HG03558 (cell line): ENCODE measurements around the gene TNFSF9.

Experiments used
- ATAC-seq: cut with Tn5 transposase; IDR thresholded peaks from one replicate; pipeline ENCODE4 v1.9.1; 2021; ENCODE audit warnings: moderate number of reproducible peaks; ENCODE audit not compliant: unreplicated experiment; ENCODE audit errors: extremely low read depth

The TNFSF9 gene, protein sequence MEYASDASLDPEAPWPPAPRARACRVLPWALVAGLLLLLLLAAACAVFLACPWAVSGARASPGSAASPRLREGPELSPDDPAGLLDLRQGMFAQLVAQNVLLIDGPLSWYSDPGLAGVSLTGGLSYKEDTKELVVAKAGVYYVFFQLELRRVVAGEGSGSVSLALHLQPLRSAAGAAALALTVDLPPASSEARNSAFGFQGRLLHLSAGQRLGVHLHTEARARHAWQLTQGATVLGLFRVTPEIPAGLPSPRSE

GRCh38 chr19:6530386-6531162 lies at the start of gene TNFSF9:
Gene TNFSF9 (plus strand): TSS chr19:6531026. CDS start chr19:6531037, 11 bp downstream.
- ATAC-seq: no peak

- ATAC-seq: no peak
Observed at GRCh38 chr19:6481541-6482342, 49.1 kb upstream of the TNFSF9 start, which contains the start of gene DENND1C. Gene DENND1C (minus strand): TSS chr19:6481787. CDS start chr19:6481695, 92 bp downstream.

DNA sequence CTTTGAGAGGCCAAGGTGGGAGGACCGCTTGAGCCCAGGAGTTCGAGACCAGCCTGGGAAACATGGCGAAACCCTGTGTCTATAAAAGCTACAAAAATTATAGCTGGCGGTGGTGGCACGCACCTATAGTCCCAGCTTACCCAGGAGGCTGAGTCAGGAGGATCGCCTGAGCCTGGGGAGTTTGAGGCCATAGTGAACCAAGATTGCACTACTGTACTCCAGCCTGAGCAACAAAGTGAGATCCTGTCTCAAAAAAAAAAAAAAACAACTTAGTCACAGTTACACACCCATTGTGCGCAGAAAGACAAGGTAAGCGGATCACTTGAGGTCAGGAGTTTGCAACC lies 48.5 kb upstream of the TNFSF9 start:
- no peak for ATAC-seq

DNA sequence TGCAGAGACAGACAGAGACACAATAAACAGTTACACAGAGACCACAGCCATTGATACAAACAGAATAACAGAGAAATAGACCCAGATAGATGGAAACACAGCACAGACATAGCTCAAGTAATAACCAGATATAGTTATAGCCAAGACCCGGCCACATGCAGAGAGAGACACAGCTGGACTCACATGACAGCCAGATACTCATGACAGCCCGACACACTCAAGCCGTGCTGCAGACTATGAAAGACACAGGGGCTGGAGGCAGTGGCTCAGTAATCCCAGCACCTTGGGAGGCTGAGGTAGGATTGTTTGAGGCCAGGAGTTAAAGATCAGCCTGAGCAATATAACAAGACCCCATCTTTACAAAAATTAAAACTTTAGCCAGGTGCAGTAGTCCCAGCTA lies 47.6 kb upstream of the TNFSF9 start:
- ATAC-seq: no peak

DNA sequence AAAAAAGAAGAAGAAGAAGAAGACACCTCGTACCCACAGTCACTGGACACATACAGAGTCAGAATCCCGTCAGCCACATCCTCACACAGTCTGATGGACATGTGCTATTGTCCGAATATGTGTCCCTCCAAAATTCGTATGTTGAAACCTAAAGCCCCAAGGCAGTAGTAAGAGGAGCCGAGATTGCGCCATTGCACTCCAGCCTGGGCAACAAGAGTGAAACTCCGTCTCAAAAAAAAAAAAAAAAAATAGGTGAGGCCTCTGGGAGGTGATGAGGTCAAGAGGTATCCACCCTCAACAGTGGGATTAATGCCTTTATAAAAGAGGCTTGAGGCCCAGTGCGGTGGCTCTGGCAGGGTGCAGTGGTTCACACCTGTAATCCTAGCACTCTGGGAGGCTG lies 46.6 kb upstream of the TNFSF9 start:
- no peak for ATAC-seq

- no peak for ATAC-seq
Observed at GRCh38 chr19:6484831-6485230, 46.0 kb upstream of the TNFSF9 start.

GRCh38 chr19:6489278-6490061 lies 41.4 kb upstream of the TNFSF9 start:
- ATAC-seq: no peak

DNA sequence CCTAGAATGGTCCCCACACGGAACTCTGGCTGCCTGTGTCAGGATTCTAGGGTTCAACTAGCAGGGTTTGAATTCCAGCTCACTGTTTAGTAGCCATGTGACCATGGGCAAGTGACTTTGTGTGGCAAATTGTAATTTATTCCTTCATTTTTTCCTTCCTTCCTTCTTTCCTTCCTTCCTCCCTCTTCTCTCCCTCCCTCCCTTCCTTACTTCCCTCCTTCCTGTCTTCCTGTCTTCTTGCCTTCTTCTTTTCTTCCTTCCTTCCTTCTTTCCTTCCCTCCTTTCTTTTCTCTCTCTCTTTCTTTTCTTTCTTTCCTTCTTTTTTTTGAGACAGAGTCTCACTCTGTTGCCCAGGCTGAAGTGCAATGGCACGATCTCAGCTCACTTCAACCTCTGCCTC lies 40.7 kb upstream of the TNFSF9 start:
- ATAC-seq: no peak

DNA sequence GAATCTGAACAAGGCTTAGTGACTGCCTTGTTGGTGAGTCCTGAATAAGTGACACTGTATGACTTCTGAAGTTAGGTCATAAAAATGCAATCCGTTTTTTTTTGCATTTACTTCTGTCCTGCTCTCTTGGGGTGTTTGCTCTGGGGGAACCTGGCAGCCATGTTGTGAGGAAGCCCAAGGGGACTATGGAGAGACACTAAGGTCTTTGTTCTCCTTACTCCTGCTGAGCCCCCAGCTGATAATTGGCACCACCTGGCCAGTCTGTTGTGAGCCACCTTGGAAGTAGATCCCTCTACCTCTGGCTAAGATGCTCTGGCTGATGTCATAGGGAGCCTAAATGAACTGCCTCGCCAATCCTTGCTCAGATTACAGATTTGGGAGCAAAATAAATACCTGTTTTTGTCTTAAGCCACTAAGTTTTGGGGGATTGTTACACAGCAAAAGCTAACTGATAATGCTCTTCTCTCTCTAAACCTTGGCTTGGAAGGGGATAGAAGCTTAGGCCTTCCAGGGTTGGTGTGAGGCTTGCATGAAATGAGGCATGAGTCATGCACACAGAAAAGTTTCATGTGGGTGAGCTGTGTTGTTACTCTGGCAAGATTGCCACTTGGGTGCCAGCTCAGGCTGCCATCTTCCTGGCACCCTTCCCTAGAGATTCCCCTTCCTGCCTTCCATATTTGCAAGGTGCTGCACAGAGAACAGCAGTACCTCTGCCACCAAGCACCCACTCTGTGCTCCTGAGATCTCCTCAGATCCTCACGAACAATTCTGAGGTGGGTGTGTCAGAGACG lies 38.8 kb upstream of the TNFSF9 start:
- ATAC-seq: no peak

GRCh38 chr19:6494438-6495036 lies 36.3 kb upstream of the TNFSF9 start:
- no peak for ATAC-seq

DNA sequence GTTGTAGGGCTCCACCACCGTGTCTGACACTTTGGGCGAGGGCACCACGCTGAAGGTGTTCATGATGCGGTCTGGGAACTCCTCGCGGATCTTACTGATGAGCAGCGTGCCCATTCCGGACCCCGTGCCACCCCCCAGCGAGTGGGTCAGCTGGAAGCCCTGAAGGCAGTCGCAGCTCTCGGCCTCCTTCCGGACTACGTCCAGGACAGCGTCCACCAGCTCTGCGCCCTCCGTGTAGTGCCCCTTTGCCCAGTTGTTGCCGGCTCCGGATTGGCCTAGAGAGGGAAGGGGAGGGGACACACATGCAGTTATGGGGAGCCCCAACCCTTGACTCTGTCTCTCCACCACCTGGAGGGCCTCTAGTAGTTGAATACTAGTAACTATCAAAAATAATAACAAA lies 34.9 kb upstream of the TNFSF9 start:
- ATAC-seq: no peak

- ATAC-seq: no peak
Observed at GRCh38 chr19:6498294-6499036, 32.4 kb upstream of the TNFSF9 start.

- ATAC-seq: no peak
Observed at GRCh38 chr19:6499052-6499790, 31.6 kb upstream of the TNFSF9 start.

DNA sequence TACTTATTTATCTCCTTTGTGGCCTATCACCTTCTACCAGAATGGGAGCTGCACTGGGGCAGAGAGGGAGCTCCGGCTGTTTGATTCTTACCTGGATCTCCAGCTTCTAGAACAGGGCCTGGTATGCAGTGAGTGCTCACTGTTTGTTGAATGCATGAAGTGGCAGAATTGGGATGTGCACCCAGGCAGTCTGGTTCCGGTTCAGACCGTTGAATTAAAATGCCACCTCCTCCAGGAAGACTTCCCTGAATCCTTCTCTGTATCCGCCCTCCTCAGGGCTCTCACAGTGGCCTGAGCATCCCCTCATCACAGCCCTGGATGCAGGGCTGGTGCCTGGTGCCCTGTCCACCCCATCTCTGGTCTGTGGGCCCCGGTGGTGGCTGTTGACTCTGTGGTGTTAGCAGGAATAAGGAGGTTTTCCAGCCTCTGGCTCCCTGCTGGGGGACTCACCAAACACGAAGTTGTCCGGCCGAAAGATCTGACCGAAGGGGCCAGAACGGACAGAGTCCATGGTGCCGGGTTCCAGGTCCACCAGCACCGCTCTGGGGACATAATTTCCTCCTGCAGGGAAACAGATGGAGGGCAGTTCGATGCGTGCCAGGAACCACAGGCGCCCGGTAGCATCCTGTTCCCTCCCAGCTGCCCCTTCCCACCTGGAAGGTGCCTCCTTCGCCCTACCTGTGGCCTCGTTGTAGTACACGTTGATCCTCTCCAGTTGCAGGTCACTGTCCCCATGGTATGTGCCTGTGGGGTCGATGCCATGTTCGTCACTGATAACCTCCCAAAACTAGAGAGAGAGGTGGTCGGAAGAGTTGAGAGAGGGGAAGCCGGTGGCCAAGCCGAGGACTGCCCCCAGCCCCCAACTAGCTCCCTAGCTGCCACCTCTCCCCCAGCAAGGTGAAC lies 29.7 kb upstream of the TNFSF9 start:
- no peak for ATAC-seq

DNA sequence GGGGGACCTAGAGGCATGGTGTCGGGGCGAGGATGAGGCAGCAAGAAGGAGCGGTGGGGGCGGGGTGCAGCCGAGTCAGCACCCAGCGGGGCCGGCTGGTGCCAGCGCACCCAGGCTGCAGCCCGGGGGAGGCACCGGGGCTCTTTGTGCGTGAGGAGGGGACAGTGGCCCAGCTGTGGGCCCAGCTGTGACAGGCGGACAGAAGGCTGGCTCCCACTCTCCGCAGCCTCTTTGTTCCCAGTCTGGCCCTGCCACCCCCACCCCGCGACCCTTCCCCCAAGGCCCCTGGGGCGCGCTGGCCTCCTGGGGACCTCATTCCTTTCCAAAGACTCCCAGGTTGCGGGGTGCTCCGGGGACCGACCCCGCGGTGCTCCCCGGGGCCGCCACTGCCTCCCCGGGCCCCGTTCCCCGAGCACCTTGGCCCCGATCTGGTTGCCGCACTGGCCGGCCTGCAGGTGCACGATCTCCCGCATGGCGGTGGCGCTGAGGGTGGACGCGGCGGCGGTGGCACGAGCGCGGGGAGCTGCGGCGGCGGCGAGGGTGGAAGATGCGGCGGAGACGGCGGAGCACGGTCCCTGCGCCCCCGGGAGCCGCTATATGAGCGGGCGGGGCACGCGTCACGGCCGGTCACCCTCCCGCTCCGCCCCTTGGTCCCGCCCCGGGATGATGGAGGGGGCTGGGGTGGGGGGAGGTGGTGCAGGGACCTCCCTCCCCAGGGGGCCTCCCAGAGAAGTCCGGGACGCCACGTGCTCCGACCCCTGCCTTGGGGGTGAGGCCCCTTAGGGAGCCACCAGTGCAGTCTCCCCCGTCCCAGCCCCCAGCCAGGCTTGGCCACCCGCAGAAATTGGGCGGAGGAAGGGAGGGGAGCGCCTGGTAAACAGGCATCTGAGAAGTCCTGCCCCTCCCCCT lies 28.8 kb upstream of the TNFSF9 start, which contains the start of gene TUBB4A:
Gene TUBB4A (minus strand): TSS at position 570 of the 909 bp plus-strand sequence. CDS start 97 bp downstream, at position 473.
- no peak for ATAC-seq
